Mammary epithelial cell (primary cell): ENCODE measurements around the gene LHFPL2.

Source experiments
- EZH2 ChIP-seq: IDR thresholded peaks from 2 replicates; pipeline ENCODE4 v1.6.1; 2012; ENCODE audit warnings: low read length, inconsistent platforms, borderline replicate concordance
- TF ChIP-seq, protein P1 (sequence below), 2 donors: IDR thresholded peaks in 1 of 2; conservative IDR thresholded peaks in 1 of 2; 2 replicates each; pipeline ENCODE4 v1.5.1; 2011 to 2012; ENCODE audit warnings: inconsistent platforms in 2 of 2, low read length in 2 of 2, mild to moderate bottlenecking in 2 of 2, control low read depth in 1 of 2, low read depth in 1 of 2; ENCODE audit not compliant: insufficient read depth in 1 of 2; ENCODE audit errors: extremely low read depth in 1 of 2

GRCh38 chr5:78666041-78666444, 17.5 kb upstream of the LHFPL2 start:
- no peak for TF ChIP-seq EZH2
- TF ChIP-seq, protein P1, sequence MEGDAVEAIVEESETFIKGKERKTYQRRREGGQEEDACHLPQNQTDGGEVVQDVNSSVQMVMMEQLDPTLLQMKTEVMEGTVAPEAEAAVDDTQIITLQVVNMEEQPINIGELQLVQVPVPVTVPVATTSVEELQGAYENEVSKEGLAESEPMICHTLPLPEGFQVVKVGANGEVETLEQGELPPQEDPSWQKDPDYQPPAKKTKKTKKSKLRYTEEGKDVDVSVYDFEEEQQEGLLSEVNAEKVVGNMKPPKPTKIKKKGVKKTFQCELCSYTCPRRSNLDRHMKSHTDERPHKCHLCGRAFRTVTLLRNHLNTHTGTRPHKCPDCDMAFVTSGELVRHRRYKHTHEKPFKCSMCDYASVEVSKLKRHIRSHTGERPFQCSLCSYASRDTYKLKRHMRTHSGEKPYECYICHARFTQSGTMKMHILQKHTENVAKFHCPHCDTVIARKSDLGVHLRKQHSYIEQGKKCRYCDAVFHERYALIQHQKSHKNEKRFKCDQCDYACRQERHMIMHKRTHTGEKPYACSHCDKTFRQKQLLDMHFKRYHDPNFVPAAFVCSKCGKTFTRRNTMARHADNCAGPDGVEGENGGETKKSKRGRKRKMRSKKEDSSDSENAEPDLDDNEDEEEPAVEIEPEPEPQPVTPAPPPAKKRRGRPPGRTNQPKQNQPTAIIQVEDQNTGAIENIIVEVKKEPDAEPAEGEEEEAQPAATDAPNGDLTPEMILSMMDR (conservative IDR thresholded peaks at IDR 0.05 in 1 of 2, IDR thresholded peaks at IDR 0.05 in 1 of 2; ENCODE audit: extremely low read depth in 1 of 2, insufficient read depth in 1 of 2, low read depth in 1 of 2, low read length in 2 of 2): no peak
